CD4-positive, alpha-beta T cell treated with Interleukin-4 for 4 hours (primary cell): ENCODE results near the gene SIGLEC10.
"Not testable (repeated sequence)": the region's sequence is repeated elsewhere in the genome, so short reads cannot be mapped to it uniquely, and the experiment has no call there.

Source experiments
- DNase-seq: peaks from one replicate; pipeline ENCODE4 v3.0.0-alpha.2; 2020

Gene SIGLEC10

DNA sequence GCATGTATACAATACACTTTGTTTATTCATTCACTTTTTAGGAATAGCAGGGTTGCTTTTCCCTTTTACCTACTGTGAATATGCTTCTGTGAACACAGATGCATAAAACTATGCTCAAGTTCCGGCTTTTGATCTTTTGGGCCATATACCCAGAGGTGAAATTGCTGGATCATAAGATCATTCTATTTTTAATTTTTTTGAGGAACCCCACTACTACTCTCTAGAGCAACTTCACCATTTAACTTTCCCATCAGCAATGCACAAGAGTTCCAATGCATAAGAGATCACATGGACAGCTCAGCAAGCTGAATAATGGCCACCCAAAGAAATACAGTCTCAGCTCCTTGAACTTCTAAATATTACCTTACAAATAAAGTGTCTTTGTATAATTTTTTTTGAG lies 17.0 kb upstream of the SIGLEC10 start:
- no peak for DNase-seq

DNA sequence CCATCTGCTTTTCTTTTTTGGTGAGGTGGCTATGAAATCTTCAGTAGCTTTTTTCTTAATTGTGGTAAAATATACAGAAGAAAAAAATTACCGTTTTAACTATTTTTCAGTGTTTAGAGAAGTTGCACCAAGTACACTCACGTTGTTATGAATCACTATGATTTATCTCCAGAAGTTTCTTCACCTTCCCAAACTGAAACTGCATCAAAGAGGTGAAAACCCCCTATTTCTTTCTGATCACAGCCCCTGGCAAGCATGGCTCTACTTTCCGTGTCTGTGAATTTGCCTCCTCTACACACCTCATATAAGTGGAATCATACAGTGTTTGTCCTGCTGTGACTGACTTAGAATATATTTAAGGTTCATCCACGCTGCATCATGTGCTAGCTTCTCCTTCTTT lies 15.6 kb upstream of the SIGLEC10 start:
- no peak for DNase-seq

DNA sequence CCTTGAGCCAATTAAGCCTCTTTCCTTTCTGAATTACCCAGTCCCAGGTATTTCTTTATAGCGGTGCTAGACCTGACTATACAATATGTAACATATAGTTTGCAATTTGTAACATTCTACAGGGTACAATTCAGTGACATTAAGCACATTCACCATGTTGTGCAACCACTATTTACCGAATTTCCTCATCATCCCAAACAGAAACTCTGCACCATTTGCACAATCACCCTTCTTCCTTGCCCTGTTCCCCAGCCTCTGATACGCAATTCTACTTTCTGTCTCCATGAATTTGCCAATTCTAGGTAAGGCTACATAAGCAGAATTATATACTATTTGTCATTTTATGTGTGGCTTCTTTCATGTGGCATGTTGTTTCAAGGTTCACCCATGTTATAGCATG lies 13.7 kb upstream of the SIGLEC10 start:
- DNase-seq: no peak

DNA sequence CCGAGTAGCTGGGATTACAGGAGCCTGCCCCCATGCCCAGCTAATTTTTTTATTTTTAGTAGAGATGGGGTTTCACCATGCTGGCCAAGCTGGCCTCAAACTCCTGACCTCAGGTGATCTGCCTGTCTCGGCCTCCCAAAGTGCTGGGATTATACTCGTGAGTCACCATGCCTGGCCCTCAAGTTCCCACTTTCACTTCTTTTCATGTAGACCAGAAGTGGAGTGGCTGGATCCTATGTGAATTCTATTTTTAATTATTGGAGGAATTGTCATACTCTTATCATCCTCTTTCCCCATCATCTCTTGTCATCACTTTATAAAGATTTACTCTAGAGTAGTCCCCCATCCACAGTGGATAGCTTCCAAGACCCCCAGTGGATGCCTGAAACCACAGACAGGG lies 12.8 kb upstream of the SIGLEC10 start:
- no peak for DNase-seq

DNA sequence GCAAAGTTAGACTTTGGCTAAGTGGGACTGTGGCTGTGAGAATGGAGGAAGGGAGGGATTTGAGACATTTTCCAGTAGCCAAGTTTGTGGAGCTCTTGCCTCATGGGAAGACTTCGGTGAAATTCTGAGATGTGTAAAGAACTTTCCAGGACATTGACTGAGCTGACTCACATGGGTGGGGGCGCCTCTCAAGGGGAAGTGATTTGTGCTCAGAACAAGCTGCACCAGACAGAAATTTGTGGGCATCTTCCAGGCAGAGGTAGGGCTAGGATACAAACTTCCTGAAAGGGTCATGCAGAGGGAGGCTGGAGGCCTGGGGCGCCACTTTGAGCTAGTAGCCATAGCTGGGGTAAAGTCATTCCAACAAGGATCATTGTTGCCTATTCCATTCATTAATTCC lies 9.8 kb upstream of the SIGLEC10 start:
- no peak for DNase-seq

DNA sequence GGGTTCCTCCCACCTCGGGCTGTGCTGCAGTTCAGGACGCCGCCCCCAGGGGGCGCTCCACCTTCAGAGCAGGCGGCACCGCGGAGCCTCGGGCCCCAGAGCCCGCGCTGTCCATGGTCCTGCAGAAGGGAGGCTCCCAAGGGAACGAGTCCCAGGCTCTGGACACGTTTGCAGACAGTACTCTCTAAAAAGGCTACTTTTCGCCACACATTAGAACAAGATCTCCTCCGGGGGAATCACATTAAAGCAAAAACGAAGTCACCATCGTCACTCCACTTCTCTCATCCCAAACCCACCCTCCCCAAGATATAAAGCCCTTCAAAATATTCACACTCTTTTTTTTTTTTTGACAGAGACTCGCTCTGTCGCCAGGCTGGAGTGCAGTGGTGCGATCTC lies 4.6 kb upstream of the SIGLEC10 start:
- peak; percentile 68 for DNase-seq

DNA sequence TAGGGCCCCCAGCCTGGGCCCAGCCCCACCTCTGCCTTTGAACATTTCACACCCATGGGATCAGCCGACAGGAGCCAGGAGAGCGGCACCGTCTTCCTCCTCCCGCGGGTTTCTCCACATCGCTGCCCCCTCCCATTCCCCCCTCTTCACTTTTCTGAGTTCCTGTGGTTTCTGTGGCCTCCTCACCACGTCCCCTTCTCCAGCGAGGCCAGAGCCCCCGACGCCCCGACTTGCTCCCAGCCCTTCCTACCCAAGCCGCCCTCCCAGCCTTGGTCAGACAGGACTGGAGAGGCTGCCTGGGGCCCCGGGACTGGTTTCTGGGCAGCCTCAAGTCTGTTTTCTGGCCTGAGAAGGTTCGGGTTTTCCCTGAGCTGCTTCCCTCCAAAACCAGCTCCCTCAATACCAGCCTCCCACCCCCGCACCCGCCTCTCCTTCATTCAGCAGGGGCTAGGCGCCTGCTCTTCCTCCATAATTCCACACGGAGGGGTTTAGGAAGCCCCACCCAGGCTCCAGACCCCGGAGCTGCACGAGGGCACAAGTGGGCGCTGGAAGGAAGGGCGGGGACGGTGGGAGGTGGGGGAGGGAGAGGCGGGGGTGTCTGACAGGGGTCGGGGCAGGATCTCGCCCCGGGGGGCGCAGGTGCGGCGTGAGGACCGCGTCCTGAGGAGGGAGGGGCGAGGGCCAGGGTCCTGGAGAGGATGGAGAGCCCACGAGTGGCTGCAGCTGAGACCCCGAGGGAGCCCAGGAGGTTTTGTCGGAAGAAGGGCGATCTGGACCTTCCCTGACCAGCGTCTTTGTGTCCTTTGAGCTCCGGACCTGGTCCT lies 4.0 kb upstream of the SIGLEC10 start:
- no peak for DNase-seq

DNA sequence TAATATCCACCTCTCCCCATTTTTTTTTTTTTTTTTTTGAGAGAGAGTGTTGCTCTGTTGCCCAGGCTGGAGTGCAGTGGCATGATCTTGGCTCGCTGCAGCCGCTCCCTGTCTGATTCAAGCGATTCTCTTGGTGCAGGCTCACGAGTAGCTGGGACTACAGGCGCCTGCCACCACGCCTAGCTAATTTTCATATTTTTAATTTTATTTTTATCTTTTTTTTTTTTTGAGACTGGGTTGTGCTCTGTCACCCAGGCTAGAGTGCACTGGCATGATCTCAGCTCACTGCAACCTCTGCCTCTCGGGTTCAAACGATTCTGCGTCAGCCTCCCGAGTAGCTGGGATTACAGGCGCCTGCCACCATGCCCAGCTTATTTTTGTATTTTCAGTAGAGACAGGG lies 3.1 kb upstream of the SIGLEC10 start:
- not testable (repeated sequence) for DNase-seq

DNA sequence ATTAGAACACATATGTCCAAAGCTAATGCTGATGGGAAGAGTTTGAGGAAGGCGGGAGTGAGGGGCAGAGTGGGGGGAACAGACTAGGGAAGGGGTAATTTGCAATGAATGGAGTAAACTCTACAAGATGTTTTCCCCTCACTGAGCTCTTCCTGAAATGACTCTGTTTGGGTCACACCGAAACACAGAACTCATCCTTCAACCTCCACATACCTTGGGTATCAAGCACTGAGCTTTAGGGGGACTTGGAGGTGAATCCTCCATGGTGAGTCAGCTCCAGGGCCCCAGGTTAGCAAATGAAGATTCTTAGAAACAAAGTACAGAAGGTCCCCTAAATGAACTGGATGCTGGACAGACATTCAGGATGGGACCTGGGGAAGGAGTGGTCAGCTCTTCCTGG lies 1.3 kb upstream of the SIGLEC10 start:
- DNase-seq: no peak

DNA sequence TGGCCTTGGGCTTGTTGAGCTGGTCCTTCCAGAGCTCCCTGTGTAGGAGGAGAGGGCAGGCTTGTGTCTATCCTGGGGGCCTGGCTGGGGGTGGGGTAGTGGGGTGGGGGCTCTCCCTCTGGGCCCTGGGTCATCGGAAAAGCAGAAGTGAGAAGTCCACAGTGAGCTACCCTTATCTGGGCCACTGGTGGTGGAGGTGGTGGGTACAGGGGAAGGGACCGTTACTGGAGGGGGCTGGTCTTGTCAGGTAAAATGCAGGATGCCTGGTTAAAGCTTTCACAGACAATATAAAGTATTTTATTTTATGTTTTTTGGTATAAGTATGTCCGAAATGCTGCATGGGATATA lies 342 bp upstream of the SIGLEC10 start:
- DNase-seq: no peak

DNA sequence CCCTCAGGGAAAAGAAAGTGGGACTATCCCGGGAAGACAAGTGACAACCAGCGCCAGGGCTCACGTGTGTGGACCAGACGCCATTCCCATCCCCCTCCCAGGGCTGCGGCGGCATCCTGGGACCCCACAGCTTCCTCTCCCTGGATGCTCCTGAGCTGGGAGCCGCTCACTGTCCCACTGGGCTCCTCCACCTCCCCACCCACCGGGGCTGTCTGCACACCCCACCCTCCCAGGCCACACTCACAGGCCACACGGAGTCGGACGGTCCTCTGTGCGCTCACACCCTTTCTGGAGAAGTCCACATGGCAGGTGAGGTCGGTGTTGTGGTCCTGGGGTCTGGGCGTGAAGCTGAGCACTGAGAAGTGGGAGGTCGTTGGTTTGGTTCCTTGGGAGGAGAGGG lies 1.0 kb downstream of the SIGLEC10 start:
- not testable (repeated sequence) for DNase-seq

DNA sequence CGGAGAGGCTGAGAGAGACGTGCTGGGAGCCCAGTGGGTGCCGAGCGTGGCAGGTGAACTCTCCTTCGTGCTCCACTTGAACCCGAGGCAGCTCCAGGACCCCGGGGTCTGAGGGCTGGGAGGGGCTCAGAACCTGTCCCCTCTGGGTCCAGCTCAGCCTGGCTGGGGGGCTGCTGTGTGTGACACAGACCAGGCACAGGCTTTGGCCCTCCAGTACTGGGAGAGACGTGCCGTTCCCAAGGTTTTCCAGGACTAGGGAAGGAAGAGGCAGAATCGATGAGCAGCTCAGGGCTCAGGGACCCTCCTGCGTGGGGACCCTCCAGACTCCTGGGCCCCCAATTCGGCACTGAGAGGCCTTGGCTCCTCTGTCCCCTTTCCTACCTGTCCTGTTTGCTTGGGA lies 2.3 kb downstream of the SIGLEC10 start:
- no peak for DNase-seq

DNA sequence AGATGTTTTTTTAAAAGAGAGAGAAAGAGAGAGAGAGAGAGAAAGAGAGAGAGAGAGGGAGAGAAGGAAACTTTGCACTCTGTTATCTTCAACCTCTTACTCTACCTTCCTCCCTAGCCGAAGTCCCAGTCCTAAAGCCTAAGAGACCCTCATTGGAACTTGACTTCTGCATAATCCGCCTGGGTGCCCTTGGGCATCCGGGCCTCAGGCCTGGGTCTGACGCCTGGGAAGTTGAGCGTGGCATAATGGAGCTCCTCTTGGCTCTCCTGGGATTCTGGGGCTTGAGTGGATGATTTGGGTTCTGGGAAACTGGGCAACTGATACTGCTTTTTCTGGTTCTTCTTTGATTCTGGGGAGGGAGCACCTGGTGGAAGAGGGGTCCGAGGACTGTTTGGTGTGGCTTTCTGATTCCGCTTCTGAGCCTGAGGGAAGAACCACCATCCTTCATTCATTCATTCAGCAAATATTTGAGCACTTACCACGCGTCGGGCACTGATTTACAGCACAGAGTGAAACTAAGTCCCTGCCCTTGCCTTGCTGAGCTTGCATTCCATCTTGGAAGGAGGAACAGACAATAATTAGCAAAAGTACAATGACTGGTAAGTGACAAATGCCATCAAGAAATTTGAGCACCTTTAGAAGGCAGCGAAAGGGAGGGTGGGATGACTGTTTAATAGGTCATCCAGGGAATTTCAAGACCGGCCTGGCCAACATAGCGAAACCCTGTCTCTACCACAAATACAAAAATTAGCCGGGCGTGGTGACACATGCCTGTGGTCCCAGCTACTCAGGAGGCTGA lies 6.3 kb downstream of the SIGLEC10 start:
- no peak for DNase-seq

DNA sequence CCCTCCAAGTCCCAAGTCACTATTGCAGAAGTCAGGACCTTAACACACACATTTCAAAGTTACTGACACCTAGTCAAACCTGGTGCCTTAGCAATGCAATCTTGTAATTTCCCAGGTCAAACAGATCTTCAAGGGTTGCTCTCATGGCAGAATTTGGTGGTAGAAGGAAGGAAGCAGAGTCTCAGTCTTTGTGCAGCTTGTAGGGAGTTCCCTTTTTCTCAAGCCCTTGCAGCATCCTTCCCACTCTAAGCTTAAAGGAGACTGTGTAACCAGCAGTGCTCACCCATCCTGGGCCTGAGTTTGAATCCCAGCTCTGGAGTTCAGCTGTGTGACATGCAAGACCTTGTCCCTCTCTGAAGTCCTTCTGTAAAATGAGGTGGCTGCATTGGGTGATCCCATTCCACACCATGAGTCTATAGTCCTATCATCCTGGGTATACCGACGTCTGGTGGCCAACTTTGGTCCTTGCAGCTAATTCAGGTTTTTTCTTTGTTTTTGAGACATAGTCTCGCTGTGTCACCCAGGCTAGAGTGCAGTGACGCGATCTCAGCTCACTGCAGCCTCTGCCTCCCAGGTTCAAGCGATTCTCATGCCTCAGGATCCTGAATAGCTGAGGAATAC lies 9.8 kb downstream of the SIGLEC10 start:
- DNase-seq: peak; percentile 51

DNA sequence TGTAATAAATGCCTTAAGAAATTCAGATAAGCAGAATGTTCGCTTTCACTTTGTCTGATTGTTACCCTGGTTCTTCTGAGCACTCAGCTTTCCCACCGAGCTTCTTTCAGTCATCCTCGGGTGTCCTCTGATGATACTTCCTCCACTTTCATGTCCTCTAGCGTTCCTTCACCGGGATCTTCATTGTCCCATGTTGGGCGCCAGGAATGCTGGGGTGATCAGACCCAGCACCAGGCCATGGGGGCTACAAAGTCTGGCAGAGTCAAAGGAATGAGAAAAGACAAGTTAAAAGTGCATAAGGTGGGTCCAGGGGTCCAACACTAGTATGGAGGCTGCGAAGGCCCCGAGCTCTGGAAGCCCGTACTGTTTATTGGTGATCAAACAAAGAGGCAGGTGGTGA lies 15.3 kb downstream of the SIGLEC10 start:
- DNase-seq: no peak

DNA sequence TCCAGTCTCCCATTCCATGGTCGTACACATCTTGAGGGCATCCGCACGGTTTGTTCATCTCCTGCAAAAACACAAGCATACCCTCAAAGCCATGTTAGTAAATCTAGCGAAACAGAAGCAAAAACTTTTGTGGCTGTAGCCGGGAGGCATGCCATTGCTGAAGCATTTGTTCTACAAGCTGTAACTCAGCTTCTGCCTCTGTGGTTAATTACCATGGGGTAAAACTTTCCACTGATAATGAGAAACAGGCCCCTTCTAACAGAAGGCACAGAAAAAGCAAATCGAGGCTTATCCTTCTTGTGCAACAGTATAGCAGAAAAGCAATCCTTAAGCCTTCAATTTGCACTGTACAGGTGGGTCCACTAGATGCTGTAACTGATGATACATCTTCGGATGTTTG lies 17.5 kb downstream of the SIGLEC10 start:
- DNase-seq: not testable (repeated sequence)

DNA sequence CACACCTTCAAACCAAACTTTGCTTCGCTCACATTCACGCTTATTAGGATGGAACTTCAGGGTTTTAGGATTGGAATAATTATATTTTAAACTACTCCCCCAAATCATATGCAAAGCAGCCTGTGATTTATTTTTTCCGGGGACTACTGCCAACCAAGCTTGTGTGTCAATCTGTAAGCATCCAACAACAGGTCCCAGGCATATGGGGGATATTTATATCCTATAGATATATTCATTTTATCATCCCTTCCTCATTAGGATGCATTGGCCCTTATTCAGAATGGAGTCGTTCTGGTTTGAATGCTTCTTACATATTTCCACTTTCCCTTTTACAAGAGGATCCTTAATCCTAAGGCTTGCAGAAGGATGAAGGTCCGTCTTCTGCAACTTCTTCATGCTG lies 18.2 kb downstream of the SIGLEC10 start:
- DNase-seq: no peak

DNA sequence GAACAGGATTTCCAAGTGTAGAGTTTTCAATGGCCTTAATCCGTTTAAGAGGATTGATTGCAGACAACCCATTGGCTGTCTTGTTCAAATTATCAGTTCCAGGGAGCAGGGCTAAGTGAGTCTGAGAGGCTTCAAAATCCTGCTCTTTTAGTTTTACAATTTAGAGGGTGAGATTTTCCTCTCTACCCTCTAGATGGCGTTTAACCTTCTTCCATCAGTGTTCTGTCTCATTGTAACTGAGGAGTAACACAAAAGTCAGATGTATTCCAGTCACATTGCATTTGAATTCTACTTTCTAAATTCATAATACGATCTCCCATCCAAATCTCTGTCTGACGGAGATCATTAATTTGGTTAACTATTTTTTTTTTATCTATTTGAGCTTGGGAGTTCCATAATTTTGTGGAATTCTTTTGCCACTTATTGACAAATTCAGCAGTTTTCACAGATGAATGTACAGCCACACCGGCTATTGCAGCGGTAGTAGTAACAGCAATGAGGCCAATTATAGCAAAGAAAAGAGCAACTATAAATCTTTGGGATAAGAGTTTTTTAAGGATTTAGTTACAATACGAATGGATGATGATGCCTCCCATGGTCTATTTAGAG lies 19.2 kb downstream of the SIGLEC10 start:
- DNase-seq: peak; percentile 58

DNA sequence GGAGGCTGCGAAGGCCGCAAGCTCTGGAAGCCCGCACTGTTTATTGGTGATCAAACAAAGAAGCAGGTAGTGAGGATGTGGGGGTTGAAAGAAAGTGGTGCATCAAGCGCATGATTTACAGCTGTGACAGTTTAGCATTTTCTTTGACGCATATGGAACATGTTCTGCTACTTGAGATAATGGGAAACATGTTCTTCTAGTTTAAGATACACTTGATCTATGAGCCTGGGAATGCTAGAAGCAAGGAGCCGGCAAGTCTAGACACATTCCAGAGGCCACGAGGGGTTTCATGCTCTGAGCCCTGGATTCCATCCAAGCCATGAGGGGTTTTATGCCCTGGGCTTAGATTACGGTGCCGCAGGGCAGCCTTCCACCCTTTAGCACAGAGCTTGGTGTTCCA lies 20.0 kb downstream of the SIGLEC10 start:
- DNase-seq: not testable (repeated sequence)

DNA sequence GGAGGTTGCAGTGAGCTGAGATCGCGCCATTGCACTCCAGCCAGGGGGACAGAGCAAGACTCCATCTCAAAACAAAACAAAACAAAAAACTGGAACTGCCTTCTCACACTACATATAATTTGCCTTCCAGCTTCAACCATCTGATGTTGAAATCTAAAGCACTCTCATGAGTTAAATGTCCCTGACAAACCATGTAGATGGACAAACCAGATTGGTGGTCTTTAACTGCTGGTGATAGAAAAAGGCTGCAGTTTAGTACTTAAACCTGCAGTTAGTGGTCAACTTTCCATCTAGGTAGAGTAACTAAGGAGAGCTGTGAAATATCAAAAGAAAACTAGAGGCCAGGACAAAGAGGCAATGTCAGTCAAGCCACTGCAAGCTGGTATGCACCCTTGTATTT lies 21.3 kb downstream of the SIGLEC10 start:
- no peak for DNase-seq

DNA sequence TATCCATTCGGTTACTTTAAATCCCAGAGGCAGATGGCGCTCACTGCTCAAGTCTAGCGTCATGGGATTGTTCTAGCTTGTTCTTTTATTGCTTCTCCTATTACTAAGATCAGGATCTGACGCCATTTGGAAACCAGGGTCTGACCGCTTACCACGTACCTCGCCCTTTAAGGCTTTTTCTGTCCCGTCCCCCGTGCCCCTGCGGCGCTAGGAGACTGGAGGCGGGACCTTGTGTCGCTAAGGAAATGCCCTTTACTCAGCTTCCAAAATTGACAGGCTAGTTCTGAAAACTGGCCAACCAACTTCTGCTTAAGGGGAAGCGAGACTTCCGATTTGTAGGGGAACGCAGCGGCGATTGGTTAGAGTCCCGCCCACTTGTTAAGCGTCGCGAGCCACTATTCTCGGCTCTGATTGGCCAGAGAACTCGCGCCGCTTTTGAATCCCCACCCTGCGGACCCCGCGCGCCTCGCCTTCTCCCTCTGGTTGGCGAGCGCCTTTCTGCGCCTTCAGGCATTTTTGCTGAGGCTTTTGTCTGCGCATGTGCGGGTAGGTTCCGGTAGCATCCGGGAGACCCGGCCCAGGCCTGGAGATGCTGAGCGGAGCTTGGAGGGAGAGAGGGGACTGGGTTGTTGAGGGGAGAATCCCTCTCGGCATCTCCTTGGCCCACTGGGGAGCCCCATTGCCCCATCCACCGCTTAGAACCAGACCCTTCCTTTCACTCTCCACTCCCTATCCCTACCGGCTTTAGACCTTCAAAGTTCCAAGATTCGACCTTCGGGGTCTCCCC lies 23.2 kb downstream of the SIGLEC10 start:
- peak; percentile 95 for DNase-seq

DNA sequence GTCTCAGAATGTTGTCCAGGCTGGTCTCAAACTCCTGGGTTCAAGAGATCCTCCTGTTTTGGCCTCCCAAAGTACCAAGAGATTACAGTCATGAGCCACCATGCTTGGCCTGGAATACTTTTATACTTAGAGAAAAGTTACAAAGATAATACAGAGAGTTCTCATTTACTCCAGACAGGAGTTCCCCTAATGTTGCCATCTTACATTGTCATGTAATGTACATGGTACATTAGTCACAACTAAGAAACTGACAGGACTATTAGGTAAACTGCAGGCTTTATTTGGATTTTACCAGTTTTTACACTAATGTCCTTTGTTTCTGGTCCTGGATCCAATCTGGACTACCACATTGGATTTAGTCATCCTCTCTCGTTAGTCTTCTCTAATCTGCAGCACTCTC lies 24.7 kb downstream of the SIGLEC10 start:
- no peak for DNase-seq
